GM12801 (cell line): ENCODE measurements around the gene REEP3.

Source experiments
- TF ChIP-seq, protein P1 (sequence below): IDR thresholded peaks from one replicate; pipeline ENCODE4 v1.5.1; 2011; ENCODE audit warnings: control low read depth; ENCODE audit not compliant: insufficient read length; ENCODE audit errors: extremely low read depth

The REEP3 gene

GRCh38 chr10:63520500-63521415 is at the start of gene REEP3:
Gene REEP3 (plus strand): TSS chr10:63521401. CDS start chr10:63521546, 145 bp downstream.
- TF ChIP-seq, protein P1, sequence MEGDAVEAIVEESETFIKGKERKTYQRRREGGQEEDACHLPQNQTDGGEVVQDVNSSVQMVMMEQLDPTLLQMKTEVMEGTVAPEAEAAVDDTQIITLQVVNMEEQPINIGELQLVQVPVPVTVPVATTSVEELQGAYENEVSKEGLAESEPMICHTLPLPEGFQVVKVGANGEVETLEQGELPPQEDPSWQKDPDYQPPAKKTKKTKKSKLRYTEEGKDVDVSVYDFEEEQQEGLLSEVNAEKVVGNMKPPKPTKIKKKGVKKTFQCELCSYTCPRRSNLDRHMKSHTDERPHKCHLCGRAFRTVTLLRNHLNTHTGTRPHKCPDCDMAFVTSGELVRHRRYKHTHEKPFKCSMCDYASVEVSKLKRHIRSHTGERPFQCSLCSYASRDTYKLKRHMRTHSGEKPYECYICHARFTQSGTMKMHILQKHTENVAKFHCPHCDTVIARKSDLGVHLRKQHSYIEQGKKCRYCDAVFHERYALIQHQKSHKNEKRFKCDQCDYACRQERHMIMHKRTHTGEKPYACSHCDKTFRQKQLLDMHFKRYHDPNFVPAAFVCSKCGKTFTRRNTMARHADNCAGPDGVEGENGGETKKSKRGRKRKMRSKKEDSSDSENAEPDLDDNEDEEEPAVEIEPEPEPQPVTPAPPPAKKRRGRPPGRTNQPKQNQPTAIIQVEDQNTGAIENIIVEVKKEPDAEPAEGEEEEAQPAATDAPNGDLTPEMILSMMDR, result no peak

GRCh38 chr10:63474488-63474887 is 46.7 kb upstream of the REEP3 start:
- TF ChIP-seq, protein P1, result no peak

DNA sequence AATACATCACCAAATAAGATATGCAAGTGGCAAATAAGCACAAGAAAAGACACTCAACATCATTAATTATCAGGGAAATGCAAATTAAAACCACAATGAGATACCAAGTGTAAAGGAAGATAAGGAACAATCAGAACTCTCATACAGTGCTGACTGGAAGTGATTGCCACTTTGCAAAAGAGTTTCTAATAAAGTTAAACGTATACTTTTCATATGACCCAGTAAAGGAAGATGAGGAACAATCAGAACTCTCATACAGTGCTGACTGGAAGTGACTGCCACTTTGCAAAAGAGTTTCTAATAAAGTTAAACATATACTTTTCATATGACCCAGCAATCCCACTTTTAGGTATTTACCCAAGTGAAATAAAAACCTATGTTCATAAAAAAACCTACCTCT is 43.3 kb upstream of the REEP3 start:
- TF ChIP-seq, protein P1, result no peak

- TF ChIP-seq, protein P1, result no peak
Observed at GRCh38 chr10:63478564-63478963, 42.6 kb upstream of the REEP3 start.

DNA sequence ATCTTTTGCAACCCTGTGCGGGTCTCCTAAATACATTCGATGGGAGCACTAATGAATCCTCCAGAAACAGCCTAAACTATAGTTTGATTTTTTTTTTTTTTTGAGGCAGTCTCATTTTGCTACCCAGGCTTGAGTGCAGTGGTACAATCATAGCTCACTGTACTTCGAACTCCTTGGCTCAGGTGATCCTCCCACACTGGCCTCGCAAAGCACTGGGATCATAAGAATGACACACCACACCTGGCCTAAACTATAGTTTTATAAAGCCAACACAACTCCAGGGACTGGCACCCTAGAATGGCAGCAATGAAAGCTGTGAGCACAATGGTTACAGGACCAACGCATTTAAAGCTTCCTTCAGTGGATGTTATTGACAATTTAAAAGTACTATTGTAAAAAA is 41.0 kb upstream of the REEP3 start:
- TF ChIP-seq, protein P1, result no peak

GRCh38 chr10:63481815-63482421 is 39.3 kb upstream of the REEP3 start:
- TF ChIP-seq, protein P1, result no peak

DNA sequence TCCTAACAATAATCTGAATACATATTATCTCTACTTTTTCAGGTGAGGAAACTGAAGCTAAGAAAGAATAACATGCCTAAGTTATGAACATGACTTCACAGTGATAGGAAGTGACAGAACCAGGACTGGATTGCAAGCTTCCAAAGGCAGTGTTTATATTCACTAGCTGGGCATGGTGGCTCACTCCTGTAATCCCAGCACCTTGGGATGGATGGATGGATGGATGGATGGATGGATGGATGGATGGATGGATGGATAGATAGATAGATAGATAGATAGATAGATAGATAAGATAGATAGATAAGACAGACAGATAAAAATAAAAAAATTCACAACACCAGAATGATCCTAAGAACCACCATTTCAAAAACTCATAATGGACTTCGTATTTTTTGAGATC is 37.2 kb upstream of the REEP3 start:
- TF ChIP-seq, protein P1, result no peak
